HG03354 (cell line): Measurements from ENCODE around the gene PDCD5.

Experiments used
- ATAC-seq: cut with Tn5 transposase; IDR thresholded peaks from one replicate; pipeline ENCODE4 v1.9.1; 2021; ENCODE audit warnings: mild to moderate bottlenecking; ENCODE audit not compliant: unreplicated experiment, poor library complexity, severe bottlenecking

Gene PDCD5

DNA sequence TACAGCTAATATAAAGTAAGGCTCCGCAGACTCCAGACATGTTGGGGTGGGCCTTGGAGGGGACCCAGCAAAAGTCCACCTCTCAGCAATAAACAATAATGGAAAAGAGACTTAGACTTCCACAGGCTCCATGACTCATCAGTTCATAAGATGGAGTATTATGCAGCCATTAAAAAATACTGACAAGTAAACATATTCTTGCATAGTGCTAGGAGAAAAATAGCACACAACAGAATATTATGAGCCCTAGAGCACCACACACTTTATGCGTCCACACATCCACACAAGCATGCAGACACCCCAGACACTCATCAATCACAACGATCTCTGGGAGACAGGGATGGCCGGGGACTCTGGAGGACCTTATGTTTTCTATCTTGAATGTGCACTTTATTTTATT lies 46.0 kb downstream of the PDCD5 start:
- ATAC-seq: no peak

DNA sequence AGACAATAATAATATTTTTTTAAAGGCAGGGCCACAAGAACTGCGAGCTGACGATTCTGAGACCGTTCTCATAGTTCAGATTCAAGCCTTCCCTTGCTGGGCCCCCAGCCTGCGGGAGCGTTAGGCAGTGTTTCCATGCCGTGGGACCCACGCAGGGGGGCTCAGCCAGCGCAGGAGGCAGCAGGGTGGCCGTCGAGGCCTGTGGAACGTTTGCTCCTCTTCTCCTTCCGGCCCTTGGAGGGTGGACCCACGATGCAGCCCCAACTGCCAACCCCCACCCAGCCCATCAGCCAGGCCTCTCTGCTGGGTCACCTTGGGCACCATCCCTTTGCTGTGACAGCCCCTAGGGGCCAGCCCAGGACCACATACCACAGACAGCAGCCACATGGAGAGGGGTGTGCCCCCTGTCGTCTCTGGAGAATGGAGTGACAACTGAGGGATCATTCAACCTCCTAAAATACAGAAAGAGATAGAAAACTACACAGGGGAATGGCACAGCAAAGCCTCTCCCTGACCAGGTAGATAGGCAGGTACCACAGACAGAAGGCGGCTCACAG lies 46.8 kb downstream of the PDCD5 start:
- no peak for ATAC-seq

DNA sequence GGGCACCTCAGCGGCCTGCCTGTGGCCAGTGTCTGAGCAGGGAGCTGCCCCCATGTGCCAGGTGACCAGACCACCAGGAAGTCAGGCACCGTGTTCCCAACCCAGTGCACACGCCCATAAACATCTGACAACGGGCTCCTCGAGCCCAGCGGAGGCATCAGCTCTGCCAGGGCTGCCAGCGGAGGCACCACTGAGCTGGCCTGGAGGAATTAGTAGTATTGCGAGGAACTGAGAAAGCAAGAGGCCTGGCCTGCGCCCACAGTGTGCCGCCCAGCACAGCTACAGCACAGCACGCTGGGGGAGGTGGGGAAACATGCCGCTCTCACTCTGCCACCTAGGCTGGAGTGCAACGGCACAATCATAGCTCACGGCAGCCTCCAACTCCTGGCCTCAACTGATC lies 49.3 kb downstream of the PDCD5 start:
- no peak for ATAC-seq

- no peak for ATAC-seq
Measured at GRCh38 chr19:32631381-32631780, 50.4 kb downstream of the PDCD5 start.
